Activated CD8-positive, alpha-beta memory T cell treated with anti-CD3 and anti-CD28 coated beads, Interleukin-2, amount 10 ng/mL, durations not matched to agents 7 days and 5 days (primary cell): ENCODE data around the gene DCAF11. TPM values are rescaled to one million over a fixed set of nuclear protein-coding genes. Genes with fewer than 3 reads are reported as not detected.
A peak's percentile ranks its signal among the peaks of the same experiment; 100 is the strongest.

ENCODE experiments used
- ATAC-seq: fragments of 150-1000 bp; cut with Tn5 transposase; one replicate; pipeline ENCODE4 v1.10.0; 2021; ENCODE audit warnings: moderate library complexity
- CTCF ChIA-PET: fragments of 350-600 bp; sonication (Branson Sonifier 250); formaldehyde crosslinking; loops from one replicate; lab custom pipeline; 2021; ENCODE audit warnings: antibody characterized with exemption; lab: Charles Lee
- DNase-seq: peaks from one replicate; pipeline ENCODE4 v3.0.0-alpha.2; 2020
- H3K27ac Mint-ChIP-seq: one replicate; pipeline ENCODE4 v1.8.0; 2021; ENCODE audit warnings: mild to moderate bottlenecking, mixed read lengths
- H3K27me3 Mint-ChIP-seq: one replicate; pipeline ENCODE4 v1.8.0; 2021; ENCODE audit warnings: mixed read lengths
- H3K36me3 Mint-ChIP-seq: one replicate; pipeline ENCODE4 v1.8.0; 2021; ENCODE audit warnings: mild to moderate bottlenecking, mixed read lengths
- H3K4me1 Mint-ChIP-seq: one replicate; pipeline ENCODE4 v1.8.0; 2021; ENCODE audit warnings: mixed read lengths
- H3K4me3 Mint-ChIP-seq: one replicate; pipeline ENCODE4 v1.8.0; 2021; ENCODE audit warnings: mild to moderate bottlenecking, moderate library complexity, mixed read lengths
- H3K9me3 Mint-ChIP-seq: one replicate; pipeline ENCODE4 v1.8.0; 2022; ENCODE audit warnings: low read depth, mixed read lengths
- total RNA-seq, 2 experiments: library from RNA; stranded (reverse); gene quantifications; one replicate each; pipeline ENCODE4 v1.2.3, GENCODE V29; 2021

Gene DCAF11
- total RNA-seq, 2 experiments from 2014 or later: 86.3 to 94.4 TPM

DNA sequence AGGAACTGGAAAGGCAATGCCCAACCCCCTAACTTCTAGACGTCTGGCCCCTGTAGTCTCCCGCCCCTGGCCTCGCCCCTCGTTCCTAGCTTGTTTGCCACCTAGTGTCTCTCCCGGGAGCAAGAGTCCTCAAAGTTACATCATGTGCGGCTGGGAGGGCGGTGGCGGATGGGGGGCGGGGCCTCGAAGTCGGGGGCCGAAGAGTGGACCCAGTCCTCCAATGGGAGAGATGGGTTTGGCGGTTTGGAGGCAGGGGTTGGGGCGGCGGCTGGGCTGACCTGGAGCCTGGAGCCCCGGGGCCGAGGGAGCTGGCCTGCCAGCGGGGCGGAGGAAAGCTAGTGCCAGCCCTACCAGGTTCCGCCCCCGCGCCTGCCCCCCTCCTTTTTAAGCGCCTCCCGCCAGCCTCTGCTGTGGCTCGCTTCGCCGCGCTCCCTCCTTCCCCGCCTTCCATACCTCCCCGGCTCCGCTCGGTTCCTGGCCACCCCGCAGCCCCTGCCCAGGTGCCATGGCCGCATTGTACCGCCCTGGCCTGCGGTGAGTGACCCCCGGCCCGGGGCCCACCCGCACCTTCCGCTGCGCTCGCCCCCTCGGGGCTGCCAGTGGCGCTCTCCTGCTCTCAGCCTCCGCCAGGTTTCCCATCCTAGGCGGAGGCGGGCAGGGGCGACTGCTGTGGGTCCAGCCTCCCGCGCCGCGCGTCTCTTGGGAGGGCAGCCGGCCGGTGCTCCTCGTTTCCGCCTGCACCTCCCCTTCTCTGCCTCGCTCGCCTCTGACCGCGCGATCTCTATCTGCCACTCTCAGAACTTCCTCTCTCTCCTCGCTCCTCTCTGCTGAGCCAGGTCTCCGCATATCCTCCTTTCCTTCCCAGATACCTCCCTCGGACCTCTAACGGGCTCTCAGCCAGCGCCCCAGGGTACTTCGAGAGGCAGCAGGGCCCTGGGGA is 20.4 kb upstream of the DCAF11 start, which contains the start of gene PCK2:
Gene PCK2, plus strand, starts transcription at position 411 of the 940 bp plus-strand sequence. Its CDS starts 95 bp downstream, at position 506.
- DNase-seq (peak; percentile 89), ATAC-seq (peak; percentile 74)
- Mint-ChIP-seq H3K27me3 (no peaks in the 10 kb centered on the region), H3K4me3 (peak within 1 kb of the TSS; percentile 99), H3K27ac (peak within 1 kb of the TSS; percentile 99), H3K4me1 (peaks cover 33% of the 10 kb centered on the region), H3K36me3 (peaks cover 22% of the 10 kb centered on the region), H3K9me3 (no peaks in the 10 kb centered on the region)
- CTCF ChIA-PET: interaction anchor here (0.7 to 12.1 kb wide), 15 partner anchors 9 to 535 kb away, joined by 3 to 225 read pairs (median 4); partner anchors contain the start of genes DCAF11, EMC9, IRF9 and NRL

- no peaks in the 10 kb centered on the region for H3K9me3 Mint-ChIP-seq
- DNase-seq (peak; percentile 46), ATAC-seq (peak; percentile 2)
- peaks cover 28% of the 10 kb centered on the region for H3K36me3 Mint-ChIP-seq
- H3K27ac Mint-ChIP-seq: peak overlapping the region; percentile 99
- H3K4me3 Mint-ChIP-seq: peak overlapping the region; percentile 99
- CTCF ChIA-PET: interaction anchor here (0.7 to 12.1 kb wide), 9 partner anchors 11 to 213 kb away, joined by 3 to 225 read pairs (median 10); partner anchors contain the start of genes DCAF11, EMC9, IRF9 and NRL
- no peaks in the 10 kb centered on the region for H3K27me3 Mint-ChIP-seq
- peaks cover 33% of the 10 kb centered on the region for H3K4me1 Mint-ChIP-seq
Observed at GRCh38 chr14:24094841-24095270, 19.7 kb upstream of the DCAF11 start.

GRCh38 chr14:24095271-24096068 is 19.1 kb upstream of the DCAF11 start:
- CTCF ChIA-PET: interaction anchor here (0.7 to 12.1 kb wide), 9 partner anchors 10 to 1328 kb away, joined by 3 to 225 read pairs (median 10); partner anchors contain the start of genes DCAF11, EMC9, IRF9 and NRL
- ATAC-seq: peak; percentile 50
- peaks cover 31% of the 10 kb centered on the region for H3K4me1 Mint-ChIP-seq
- peak overlapping the region; percentile 99 for H3K4me3 Mint-ChIP-seq
- H3K27ac Mint-ChIP-seq: peak overlapping the region; percentile 99
- no peaks in the 10 kb centered on the region for H3K9me3 Mint-ChIP-seq
- peak; percentile 87 for DNase-seq
- H3K36me3 Mint-ChIP-seq: peaks cover 31% of the 10 kb centered on the region
- no peaks in the 10 kb centered on the region for H3K27me3 Mint-ChIP-seq

- Mint-ChIP-seq H3K4me1 (peaks cover 29% of the 10 kb centered on the region), H3K4me3 (peak overlapping the region; percentile 47), H3K27ac (peak overlapping the region; percentile 58), H3K9me3 (no peaks in the 10 kb centered on the region), H3K36me3 (peaks cover 36% of the 10 kb centered on the region), H3K27me3 (no peaks in the 10 kb centered on the region)
- DNase-seq: no peak
- CTCF ChIA-PET: interaction anchor here (0.9 to 12.1 kb wide), 3 partner anchors 9 to 65 kb away, joined by 3 to 225 read pairs (median 4); partner anchors contain the start of gene IRF9
- ATAC-seq: no peak
Observed at GRCh38 chr14:24096545-24097181, 17.9 kb upstream of the DCAF11 start.

- no peaks in the 10 kb centered on the region for H3K27me3 Mint-ChIP-seq
Observed at GRCh38 chr14:24098229-24098926, 16.2 kb upstream of the DCAF11 start.

DNA sequence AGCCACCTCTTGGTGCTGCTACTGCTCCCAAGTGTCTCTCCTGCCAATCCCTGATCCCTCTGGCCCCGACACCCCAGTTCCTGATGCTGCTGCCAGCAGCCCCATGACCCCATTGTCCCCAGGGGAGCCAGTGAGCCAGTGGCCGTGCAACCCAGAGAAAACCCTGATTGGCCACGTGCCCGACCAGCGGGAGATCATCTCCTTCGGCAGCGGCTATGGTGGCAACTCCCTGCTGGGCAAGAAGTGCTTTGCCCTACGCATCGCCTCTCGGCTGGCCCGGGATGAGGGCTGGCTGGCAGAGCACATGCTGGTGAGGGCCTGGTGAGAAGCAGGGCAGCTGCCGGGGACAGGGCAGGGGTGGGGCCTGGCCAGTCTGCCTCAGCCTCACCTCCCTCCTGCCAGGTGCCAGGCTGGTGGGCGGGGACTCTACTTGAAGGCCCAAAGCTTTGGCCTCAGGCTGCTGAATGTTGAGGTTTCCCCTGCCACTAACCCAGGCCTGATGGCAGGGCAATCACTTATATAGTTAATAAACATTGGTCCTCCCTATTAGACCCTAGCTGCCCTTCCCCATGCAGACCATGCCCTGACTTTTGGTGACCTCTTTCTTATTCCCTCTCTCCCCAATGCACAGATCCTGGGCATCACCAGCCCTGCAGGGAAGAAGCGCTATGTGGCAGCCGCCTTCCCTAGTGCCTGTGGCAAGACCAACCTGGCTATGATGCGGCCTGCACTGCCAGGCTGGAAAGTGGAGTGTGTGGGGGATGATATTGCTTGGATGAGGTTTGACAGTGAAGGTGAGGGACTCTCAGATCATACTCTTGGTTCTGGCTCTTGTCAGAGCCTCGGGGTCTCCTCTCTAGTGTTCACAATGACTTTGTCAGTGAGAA is 15.4 kb upstream of the DCAF11 start:
- ATAC-seq (no peak), DNase-seq (no peak)
- CTCF ChIA-PET: interaction anchor here (1.2 to 12.1 kb wide), 2 partner anchors 7 to 15 kb away, joined by 3 to 225 read pairs; partner anchors contain the start of genes DCAF11 and NRL
- no peak overlapping the region for H3K4me3 Mint-ChIP-seq
- H3K27me3 Mint-ChIP-seq: no peaks in the 10 kb centered on the region
- peaks cover 18% of the 10 kb centered on the region for H3K4me1 Mint-ChIP-seq
- no peak overlapping the region for H3K27ac Mint-ChIP-seq
- peaks cover 56% of the 10 kb centered on the region for H3K36me3 Mint-ChIP-seq
- no peaks in the 10 kb centered on the region for H3K9me3 Mint-ChIP-seq

More at GRCh38 chr14:24098229-24098926, 16.2 kb upstream of the DCAF11 start:
- ATAC-seq: no peak
- Mint-ChIP-seq H3K9me3 (no peaks in the 10 kb centered on the region), H3K4me1 (peaks cover 24% of the 10 kb centered on the region), H3K27ac (no peak overlapping the region), H3K4me3 (no peak overlapping the region), H3K36me3 (peaks cover 48% of the 10 kb centered on the region)
- DNase-seq: no peak
- CTCF ChIA-PET: interaction anchor here (1.2 to 12.1 kb wide), 2 partner anchors 7 to 16 kb away, joined by 3 to 225 read pairs; partner anchors contain the start of genes DCAF11 and NRL

DNA sequence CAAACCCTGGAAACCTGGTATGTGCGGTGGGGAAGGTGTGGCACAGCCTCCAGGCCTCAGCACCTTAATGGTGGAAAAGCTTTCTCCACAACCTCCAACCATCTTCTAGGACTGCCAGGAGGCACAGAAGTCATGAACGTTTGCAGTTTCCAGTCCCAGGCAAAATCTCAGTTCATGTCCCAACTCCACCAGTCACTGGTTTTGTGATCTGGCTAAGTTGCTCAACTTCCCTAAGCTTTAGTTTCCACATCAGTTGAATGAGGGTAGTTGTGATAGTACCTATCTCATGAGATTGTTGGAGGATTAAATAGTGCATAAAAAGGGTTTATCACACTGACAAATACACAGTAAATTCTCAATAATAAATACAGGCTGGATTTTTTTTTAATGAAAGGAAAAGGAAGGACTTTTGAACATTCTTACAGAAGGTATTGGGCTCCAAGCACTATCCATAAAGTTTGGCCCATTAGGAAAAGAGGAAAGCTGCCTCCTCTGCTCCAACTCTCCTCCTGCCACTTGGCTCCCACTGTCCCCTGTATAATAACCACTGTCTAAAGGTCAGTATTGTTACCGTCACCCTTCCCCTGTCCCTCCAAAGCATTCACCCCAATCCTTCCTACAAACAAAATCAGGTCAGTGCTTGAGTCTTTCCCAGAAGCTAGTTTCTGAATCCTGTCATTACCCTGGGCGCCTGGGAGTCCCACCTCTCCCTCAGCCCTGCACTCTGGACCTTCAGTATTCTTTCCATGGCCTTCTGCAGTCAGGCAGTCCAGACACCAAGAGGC is 14.2 kb upstream of the DCAF11 start:
- ATAC-seq (no peak), DNase-seq (no peak)
- CTCF ChIA-PET: interaction anchor here (10.7 to 12.1 kb wide), 2 partner anchors 5 to 6 kb away, joined by 225 read pairs; partner anchors contain the start of gene PCK2
- Mint-ChIP-seq H3K4me1 (peaks cover 16% of the 10 kb centered on the region), H3K4me3 (no peak overlapping the region), H3K36me3 (peaks cover 60% of the 10 kb centered on the region), H3K27me3 (no peaks in the 10 kb centered on the region), H3K9me3 (no peaks in the 10 kb centered on the region), H3K27ac (no peak overlapping the region)

- Mint-ChIP-seq H3K4me1 (peaks cover 15% of the 10 kb centered on the region), H3K27me3 (no peaks in the 10 kb centered on the region), H3K27ac (no peak overlapping the region), H3K9me3 (no peaks in the 10 kb centered on the region), H3K4me3 (no peak overlapping the region), H3K36me3 (peaks cover 57% of the 10 kb centered on the region)
- DNase-seq (no peak), ATAC-seq (no peak)
- CTCF ChIA-PET: interaction anchor here (1.8 to 10.7 kb wide), 2 partner anchors 6 to 19 kb away, joined by 3 to 225 read pairs; partner anchors contain the start of gene PCK2
Observed at GRCh38 chr14:24100982-24101494, 13.5 kb upstream of the DCAF11 start.

GRCh38 chr14:24102357-24103048 is 12.1 kb upstream of the DCAF11 start:
- Mint-ChIP-seq H3K36me3 (peaks cover 49% of the 10 kb centered on the region), H3K4me1 (peaks cover 17% of the 10 kb centered on the region), H3K27ac (peak overlapping the region; percentile 8), H3K9me3 (no peaks in the 10 kb centered on the region), H3K4me3 (no peak overlapping the region), H3K27me3 (no peaks in the 10 kb centered on the region)
- ATAC-seq (no peak), DNase-seq (no peak)
- CTCF ChIA-PET: interaction anchor here (1.0 to 10.7 kb wide), 4 partner anchors 8 to 58 kb away, joined by 3 to 225 read pairs (median 4); partner anchors contain the start of genes IRF9 and PCK2

GRCh38 chr14:24103451-24103850 is 11.1 kb upstream of the DCAF11 start:
- no peaks in the 10 kb centered on the region for H3K9me3 Mint-ChIP-seq

More at GRCh38 chr14:24103451-24103850, 11.1 kb upstream of the DCAF11 start:
- H3K27ac Mint-ChIP-seq: no peak overlapping the region
- peaks cover 19% of the 10 kb centered on the region for H3K4me1 Mint-ChIP-seq
- ATAC-seq (no peak), DNase-seq (no peak)
- H3K4me3 Mint-ChIP-seq: no peak overlapping the region
- CTCF ChIA-PET: interaction anchor here (10.7 kb wide), 1 partner anchor 9 kb away, joined by 225 read pairs; the partner anchor contains the start of gene PCK2
- peaks cover 44% of the 10 kb centered on the region for H3K36me3 Mint-ChIP-seq
- H3K27me3 Mint-ChIP-seq: no peaks in the 10 kb centered on the region
